Calu3 (cell line): ENCODE measurements around the gene SERGEF. TPM values are rescaled to one million over a fixed set of nuclear protein-coding genes. Genes with fewer than 3 reads are reported as not detected.

Source experiments
- BruUV-seq: library from RNA; stranded (reverse); fragments of 400-500 nt; replicated peaks from 2 replicates; lab custom pipeline; 2021; lab: Mats Ljungman, UMichigan
- CTCF ChIA-PET: fragments of 300-600 bp; sonication (Branson Sonifier 250); formaldehyde crosslinking; loops from one replicate; lab custom pipeline; 2022; ENCODE audit warnings: antibody characterized with exemption; lab: Charles Lee
- DNase-seq: peaks from one replicate; pipeline ENCODE4 v3.0.0; 2022
- H3K27ac Mint-ChIP-seq: one replicate; pipeline ENCODE4 v1.8.0; 2022; ENCODE audit warnings: mixed read lengths; ENCODE audit not compliant: unreplicated experiment
- H3K27me3 Mint-ChIP-seq: one replicate; pipeline ENCODE4 v1.8.0; 2022; ENCODE audit warnings: mixed read lengths; ENCODE audit not compliant: unreplicated experiment
- H3K36me3 Mint-ChIP-seq: one replicate; pipeline ENCODE4 v1.8.0; 2022; ENCODE audit warnings: mild to moderate bottlenecking, moderate library complexity, mixed read lengths; ENCODE audit not compliant: insufficient read depth, unreplicated experiment
- H3K4me1 Mint-ChIP-seq: one replicate; pipeline ENCODE4 v1.8.0; 2022; ENCODE audit warnings: mild to moderate bottlenecking, low read depth, mixed read lengths; ENCODE audit not compliant: unreplicated experiment
- H3K4me3 Mint-ChIP-seq: one replicate; pipeline ENCODE4 v1.8.0; 2022; ENCODE audit warnings: mild to moderate bottlenecking, low read depth, moderate library complexity, mixed read lengths; ENCODE audit not compliant: unreplicated experiment
- H3K9me3 Mint-ChIP-seq: one replicate; pipeline ENCODE4 v1.8.0; 2022; ENCODE audit warnings: low read depth, mixed read lengths; ENCODE audit not compliant: unreplicated experiment
- intact Hi-C: fragments of 100-400 bp; cut with micrococcal nuclease; formaldehyde crosslinking; loops from one replicate; pipeline ENCODE4 v1.10.0; 2022; ENCODE audit not compliant: unreplicated experiment
- total RNA-seq: library from RNA; stranded (reverse); gene quantifications from 2 replicates; pipeline ENCODE4 v1.2.3, GENCODE V29; 2022
- TF ChIP-seq, protein P1 (sequence below): fragments of 200-600 bp; IDR thresholded peaks from one replicate; pipeline ENCODE4 v1.8.0; 2022; ENCODE audit warnings: antibody characterized with exemption; ENCODE audit not compliant: unreplicated experiment

Gene SERGEF
- total RNA-seq, 1 experiment from 2014 or later, result 28.1 TPM

DNA sequence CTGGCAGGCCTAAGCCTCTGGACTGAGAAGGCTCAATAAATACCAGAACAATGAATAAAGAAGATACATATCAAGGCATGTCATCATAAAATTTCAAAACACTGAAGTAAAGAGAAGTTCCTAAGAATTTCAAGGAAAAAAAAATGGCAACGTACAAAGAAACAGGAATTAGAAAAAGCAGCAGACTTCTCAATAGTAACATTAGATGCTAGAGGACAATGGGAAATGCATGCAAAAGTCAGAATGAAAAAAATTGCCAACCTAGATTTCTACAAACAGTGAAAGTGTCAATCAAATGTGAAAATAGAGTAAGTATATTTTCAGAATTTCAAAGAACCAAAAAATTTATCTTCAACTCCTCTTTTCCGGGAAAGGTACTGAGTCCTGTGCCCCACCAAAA, 153.3 kb downstream of the SERGEF start:
- CTCF ChIA-PET, result no interaction called here
- Mint-ChIP-seq H3K4me1 (no peaks in the 10 kb centered on the region), H3K4me3 (no peak overlapping the region), H3K36me3 (no peaks in the 10 kb centered on the region), H3K27ac (no peak overlapping the region), H3K9me3 (no peaks in the 10 kb centered on the region), H3K27me3 (no peaks in the 10 kb centered on the region)
- intact Hi-C loops, result no loop called here
- no peak for DNase-seq
- TF ChIP-seq, protein P1, sequence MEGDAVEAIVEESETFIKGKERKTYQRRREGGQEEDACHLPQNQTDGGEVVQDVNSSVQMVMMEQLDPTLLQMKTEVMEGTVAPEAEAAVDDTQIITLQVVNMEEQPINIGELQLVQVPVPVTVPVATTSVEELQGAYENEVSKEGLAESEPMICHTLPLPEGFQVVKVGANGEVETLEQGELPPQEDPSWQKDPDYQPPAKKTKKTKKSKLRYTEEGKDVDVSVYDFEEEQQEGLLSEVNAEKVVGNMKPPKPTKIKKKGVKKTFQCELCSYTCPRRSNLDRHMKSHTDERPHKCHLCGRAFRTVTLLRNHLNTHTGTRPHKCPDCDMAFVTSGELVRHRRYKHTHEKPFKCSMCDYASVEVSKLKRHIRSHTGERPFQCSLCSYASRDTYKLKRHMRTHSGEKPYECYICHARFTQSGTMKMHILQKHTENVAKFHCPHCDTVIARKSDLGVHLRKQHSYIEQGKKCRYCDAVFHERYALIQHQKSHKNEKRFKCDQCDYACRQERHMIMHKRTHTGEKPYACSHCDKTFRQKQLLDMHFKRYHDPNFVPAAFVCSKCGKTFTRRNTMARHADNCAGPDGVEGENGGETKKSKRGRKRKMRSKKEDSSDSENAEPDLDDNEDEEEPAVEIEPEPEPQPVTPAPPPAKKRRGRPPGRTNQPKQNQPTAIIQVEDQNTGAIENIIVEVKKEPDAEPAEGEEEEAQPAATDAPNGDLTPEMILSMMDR, result no peak
- no TSS peak for BruUV-seq

DNA sequence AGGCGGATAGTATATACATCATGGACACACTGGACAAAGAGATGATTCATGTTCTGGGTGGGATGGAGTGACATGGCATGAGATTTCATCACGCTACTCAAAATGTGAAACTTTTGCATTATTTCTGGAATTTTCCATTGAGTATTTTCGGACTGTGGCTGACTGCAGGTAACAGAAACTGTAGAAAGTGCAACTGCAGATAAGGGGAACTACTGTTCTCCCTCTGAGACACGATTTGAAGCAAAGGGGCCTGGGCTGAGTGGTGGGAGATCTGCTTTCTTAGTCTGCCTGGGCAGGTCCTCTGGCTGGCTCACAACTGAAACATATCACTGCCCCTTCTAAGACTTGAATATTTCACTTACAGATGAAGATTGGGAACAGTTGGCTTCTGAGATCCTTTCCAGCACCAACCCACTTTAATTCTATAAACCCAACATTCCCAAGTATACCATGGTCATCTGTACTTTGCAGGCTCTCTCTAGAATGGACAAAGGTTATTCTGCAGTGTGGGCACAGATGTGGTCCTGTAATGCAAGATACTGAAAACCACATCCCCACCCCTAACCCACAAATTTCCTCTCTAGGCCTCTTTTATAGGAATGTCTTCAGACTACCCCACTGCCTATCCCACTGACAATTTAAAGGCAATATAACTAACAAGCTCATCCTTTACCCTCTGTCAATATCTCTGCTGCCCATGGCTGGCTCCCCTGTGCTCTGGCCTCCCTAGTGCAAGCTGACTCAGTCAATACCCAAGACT, 157.1 kb downstream of the SERGEF start:
- Mint-ChIP-seq H3K4me3 (no peak overlapping the region), H3K36me3 (no peaks in the 10 kb centered on the region), H3K9me3 (no peaks in the 10 kb centered on the region), H3K4me1 (no peaks in the 10 kb centered on the region), H3K27ac (no peak overlapping the region), H3K27me3 (no peaks in the 10 kb centered on the region)
- no peak for DNase-seq
- no TSS peak for BruUV-seq
- TF ChIP-seq, protein P1, result no peak
- intact Hi-C loops, result no loop called here
- CTCF ChIA-PET, result no interaction called here

DNA sequence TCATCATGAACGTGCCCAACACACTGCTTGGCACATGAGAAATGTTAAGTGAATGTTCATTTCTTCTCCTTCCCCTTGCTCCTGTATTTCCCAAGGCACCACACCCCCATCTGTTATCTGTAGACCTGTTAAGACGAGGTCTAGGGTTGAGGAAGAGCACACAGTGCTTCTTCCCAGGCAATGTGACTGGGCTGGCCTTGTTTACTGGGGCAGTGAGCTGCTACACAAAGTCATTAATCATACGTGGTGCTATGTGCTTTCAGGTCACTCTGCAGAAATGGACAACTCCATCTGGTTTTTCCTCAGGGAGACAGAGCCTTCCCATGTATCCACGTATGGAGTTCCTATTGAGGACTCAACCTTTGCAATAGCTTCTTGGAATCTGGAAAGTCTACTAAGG, 159.6 kb downstream of the SERGEF start:
- Mint-ChIP-seq H3K4me1 (no peaks in the 10 kb centered on the region), H3K4me3 (no peak overlapping the region), H3K36me3 (no peaks in the 10 kb centered on the region), H3K27ac (no peak overlapping the region), H3K9me3 (no peaks in the 10 kb centered on the region), H3K27me3 (no peaks in the 10 kb centered on the region)
- no peak for DNase-seq
- intact Hi-C loops, result no loop called here
- TF ChIP-seq, protein P1, result no peak
- no TSS peak for BruUV-seq
- CTCF ChIA-PET, result interaction anchor here (0.7 kb wide), 2 partner anchors 15 to 101 kb away, joined by 3 to 5 read pairs; no protein-coding TSS in a partner anchor

DNA sequence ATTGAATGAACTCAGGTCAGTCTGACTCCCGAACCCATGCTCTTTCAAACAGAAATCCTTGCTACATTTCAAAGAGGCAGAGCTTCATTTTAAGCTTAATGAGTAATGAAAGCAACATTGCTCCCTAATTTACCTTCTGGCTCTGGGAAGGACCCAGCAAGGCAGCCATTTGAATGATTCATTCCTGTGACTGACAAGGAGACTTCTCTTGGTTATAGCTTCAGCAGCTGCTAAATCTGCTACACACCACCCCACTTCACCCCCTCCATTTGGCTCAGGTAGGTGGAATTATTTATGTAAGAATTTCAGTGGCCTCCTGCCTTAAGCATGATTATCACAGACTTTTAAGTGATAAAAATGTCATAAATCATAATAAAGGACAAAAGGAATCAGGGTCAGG, 160.6 kb downstream of the SERGEF start:
- Mint-ChIP-seq H3K27ac (no peak overlapping the region), H3K4me1 (no peaks in the 10 kb centered on the region), H3K27me3 (no peaks in the 10 kb centered on the region), H3K9me3 (no peaks in the 10 kb centered on the region), H3K4me3 (no peak overlapping the region), H3K36me3 (no peaks in the 10 kb centered on the region)
- no TSS peak for BruUV-seq
- DNase-seq, result no peak
- TF ChIP-seq, protein P1, result no peak
- CTCF ChIA-PET, result no interaction called here
- intact Hi-C loops, result no loop called here
